Measurements from ENCODE around the gene FAM25C. TPM values are rescaled to one million over a fixed set of nuclear protein-coding genes. Genes with fewer than 3 reads are reported as not detected.
"Not testable (repeated sequence)": the region's sequence is repeated elsewhere in the genome, so short reads cannot be mapped to it uniquely, and the experiment has no call there.

The FAM25C gene
- total and polyA plus RNA-seq, 7 donors = 0.56 TPM; not detected in 6

DNA sequence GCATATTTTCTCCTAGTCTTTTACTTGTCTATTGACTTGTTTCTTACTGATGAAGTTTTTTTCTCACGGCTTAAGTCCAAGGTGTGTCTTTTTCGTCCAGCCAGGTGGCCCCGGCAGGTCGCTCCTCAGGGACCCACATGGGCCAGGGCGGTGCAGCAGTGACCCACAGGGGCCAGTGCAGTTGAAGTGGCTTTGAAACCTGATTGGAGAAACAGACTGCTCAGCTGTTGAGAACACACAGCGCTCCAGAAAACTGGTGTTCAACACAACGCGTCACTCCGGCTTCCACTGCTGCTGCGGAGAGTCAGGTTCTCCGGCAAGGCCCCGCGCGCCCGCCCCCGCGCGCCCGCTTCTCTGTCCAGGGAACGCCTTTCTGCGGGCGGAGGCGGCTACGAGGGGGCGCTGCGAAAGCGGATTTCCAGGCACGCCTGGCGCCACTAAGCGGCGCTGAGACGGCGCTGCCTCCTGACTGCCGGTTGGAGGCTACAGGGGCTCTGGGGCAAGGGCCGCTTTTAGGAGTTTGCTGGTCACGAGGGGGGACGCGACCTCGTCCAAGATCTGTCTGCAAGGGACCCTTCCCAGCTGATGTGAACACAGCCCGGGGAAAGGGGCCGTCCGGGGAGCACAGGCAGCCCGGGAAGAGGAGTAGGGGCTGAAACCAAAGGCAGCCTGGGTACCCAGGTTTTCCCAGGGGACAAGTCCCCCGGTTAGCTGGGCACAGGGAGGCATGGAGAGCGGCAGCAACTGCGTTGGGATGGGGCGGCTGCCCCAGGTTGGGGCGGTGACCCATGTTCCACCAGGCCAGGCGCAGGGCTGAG is 13.0 kb downstream of the FAM25C start:
- intact Hi-C loops (cut with DNase I); H3K27me3 ChIP-seq (ENCODE audit: insufficient read depth in 3 of 3, low read length in 2 of 3); H3K4me1 ChIP-seq; H3K36me3 ChIP-seq (ENCODE audit: insufficient read depth in 1 of 2, low read depth in 1 of 2); DNase-seq; H3K4me3 ChIP-seq; H3K9me3 ChIP-seq; H3K27ac ChIP-seq: not testable (repeated sequence)
- peak; percentile 63 to 92 (median 84) for ATAC-seq
- WGBS, 3 donors = 3 to 14% (median 14%) methylated on average over 4 to 18 of the region's 49 CpGs

DNA sequence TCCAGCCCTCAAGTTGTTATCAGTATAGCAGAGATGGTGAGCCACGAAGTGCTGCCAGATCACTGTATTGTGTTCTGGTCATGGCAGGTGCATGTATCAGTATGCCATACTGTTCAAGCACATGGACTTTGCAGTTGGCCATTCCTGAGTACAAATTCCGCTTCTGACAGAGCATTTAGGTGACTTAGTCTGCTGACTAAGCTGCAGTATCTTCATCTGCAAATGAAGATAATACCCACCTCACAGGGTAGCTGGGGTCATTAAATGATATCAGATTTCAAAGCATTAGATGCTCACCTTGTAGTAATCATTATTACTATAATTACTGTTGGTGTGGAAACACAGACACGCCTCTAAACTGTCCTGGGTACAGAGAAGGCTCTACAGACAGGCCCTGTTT is 24.2 kb downstream of the FAM25C start:
- ATAC-seq = not testable (repeated sequence)

DNA sequence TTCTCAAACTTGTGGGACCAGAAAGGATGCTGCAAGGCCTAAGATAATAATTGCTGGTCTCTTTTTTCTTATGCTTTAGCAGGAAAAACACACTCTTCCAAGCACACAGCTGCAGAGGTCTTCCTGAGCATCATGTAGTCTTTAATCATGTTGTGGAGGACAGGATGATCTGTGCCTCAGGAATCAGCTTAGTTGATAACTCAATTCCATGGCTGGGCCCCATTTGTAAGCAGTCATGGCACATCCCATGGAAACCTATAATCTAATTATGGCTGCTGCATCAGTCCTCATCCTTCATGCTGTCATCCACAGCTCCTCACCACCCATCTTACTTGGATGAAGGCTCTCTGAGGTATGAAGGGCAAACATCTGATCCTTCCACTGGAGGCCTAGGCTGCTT is 26.5 kb downstream of the FAM25C start:
- H3K27me3 ChIP-seq (ENCODE audit: insufficient read depth in 3 of 3, low read length in 2 of 3); ATAC-seq; intact Hi-C loops (cut with DNase I); DNase-seq; H3K9me3 ChIP-seq; H3K4me3 ChIP-seq; H3K27ac ChIP-seq; H3K4me1 ChIP-seq; H3K36me3 ChIP-seq (ENCODE audit: insufficient read depth in 1 of 2, low read depth in 1 of 2): not testable (repeated sequence)

More for the DNA sequence above, 24.2 kb downstream of the FAM25C start:
- H3K36me3 ChIP-seq (ENCODE audit: insufficient read depth in 1 of 2, low read depth in 1 of 2); H3K4me1 ChIP-seq; H3K4me3 ChIP-seq; H3K27me3 ChIP-seq (ENCODE audit: insufficient read depth in 3 of 3, low read length in 2 of 3); H3K9me3 ChIP-seq; intact Hi-C loops (cut with DNase I); DNase-seq; H3K27ac ChIP-seq: not testable (repeated sequence)
- 75 to 83% (median 76%) methylated on average over 2 of the region's 3 CpGs for WGBS, 3 donors

DNA sequence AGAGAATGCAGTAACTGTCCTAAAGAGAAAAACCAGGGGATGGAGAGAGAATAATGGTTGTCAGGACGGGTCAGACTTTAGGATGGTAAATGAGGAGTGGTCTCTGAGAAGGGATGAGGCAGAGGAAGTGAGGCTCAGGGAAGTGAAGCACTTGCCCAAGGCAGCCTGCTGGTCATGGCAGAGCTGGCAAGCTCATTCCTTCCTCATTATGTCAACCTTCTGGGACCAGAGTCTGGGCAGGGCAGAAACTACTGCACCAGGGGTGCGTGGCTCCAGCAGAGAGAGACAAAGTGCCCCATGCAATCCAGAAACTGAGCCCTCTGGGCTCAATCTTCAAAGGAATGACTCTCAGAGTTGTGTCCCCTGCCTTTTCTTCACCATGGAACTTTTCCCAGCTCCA is 27.5 kb downstream of the FAM25C start:
- H3K4me1 ChIP-seq; H3K36me3 ChIP-seq (ENCODE audit: insufficient read depth in 1 of 2, low read depth in 1 of 2); ATAC-seq; H3K9me3 ChIP-seq; H3K27me3 ChIP-seq (ENCODE audit: insufficient read depth in 3 of 3, low read length in 2 of 3); H3K27ac ChIP-seq; intact Hi-C loops (cut with DNase I); H3K4me3 ChIP-seq; DNase-seq: not testable (repeated sequence)
- 54% methylated on average over 1 of the region's 2 CpGs; no CpG with 5 or more reads in 2 of the 3 donors for WGBS, 3 donors

DNA sequence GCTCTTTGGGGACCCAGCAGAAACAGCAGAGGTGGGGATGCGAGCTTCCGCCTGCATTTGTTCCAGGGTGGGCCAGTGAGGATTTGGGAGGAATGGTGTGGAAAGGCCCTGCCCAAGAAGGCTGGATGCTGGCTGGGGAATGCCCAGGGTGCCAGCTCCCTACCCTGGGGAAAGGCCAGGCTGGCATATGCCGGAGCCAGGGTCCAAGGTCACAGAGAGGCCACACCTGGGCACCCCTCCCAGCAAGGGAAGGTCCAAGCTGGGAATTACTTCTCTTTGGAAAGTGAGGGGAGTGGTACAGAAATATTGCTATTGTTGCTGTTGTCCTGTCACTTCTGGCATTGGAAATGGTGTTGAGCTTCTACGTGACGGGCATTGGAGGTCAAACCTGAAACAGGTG is 28.0 kb downstream of the FAM25C start:
- no CpG with 5 or more reads among the region's 5 CpGs for WGBS, 3 donors
- H3K9me3 ChIP-seq; H3K4me3 ChIP-seq; ATAC-seq; H3K36me3 ChIP-seq (ENCODE audit: insufficient read depth in 1 of 2, low read depth in 1 of 2); H3K27me3 ChIP-seq (ENCODE audit: insufficient read depth in 3 of 3, low read length in 2 of 3); intact Hi-C loops (cut with DNase I); H3K27ac ChIP-seq; DNase-seq; H3K4me1 ChIP-seq: not testable (repeated sequence)

DNA sequence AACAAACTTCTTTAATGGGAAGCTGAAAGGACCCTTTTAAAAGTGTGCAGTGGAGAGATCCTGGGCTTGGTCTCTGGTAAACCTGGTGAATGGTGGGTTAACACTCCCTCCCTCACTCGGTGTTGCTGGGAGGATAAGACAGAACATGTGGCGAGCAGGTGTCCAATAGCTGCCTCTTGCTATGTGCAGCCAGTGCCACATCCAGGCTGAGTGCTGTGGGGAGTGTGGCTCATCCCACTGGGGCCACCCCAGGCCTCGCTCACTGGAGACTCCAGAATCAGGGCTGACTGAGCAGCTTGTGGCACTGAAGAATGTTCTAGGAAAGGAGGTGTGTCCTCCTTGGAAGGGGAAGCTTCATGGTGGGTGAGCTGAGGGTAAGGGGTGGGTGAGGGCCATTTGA is 29.5 kb downstream of the FAM25C start:
- DNase-seq; H3K4me1 ChIP-seq; intact Hi-C loops (cut with DNase I); ATAC-seq; H3K9me3 ChIP-seq; H3K4me3 ChIP-seq; H3K27ac ChIP-seq; H3K27me3 ChIP-seq (ENCODE audit: insufficient read depth in 3 of 3, low read length in 2 of 3); H3K36me3 ChIP-seq (ENCODE audit: insufficient read depth in 1 of 2, low read depth in 1 of 2): not testable (repeated sequence)
- 32 to 66% (median 58%) methylated on average over 3 of the region's 3 CpGs for WGBS, 3 donors

DNA sequence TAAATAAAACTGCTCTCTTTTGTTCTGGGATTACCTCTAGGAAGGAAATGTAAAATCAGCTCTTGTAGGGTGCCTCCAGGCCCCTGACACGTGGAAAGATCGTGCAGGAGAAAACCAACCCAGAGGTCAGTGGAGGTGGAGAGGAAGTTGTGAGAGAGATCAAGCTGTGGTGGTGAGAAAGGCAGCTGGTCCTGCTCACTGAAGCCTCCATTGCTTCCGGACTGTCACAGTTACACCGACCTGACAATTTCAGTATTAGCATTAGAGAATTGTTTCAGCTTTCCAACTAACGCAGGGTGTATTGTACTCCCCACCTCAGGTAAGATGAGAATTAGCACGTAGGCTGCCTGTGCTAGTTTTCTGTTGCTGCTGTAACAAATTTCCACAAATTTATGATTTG is 30.6 kb downstream of the FAM25C start:
- H3K36me3 ChIP-seq (ENCODE audit: insufficient read depth in 1 of 2, low read depth in 1 of 2); H3K4me1 ChIP-seq; H3K9me3 ChIP-seq; intact Hi-C loops (cut with DNase I); DNase-seq; H3K27ac ChIP-seq; H3K4me3 ChIP-seq; ATAC-seq; H3K27me3 ChIP-seq (ENCODE audit: insufficient read depth in 3 of 3, low read length in 2 of 3): not testable (repeated sequence)
- 67 to 79% (median 70%) methylated on average over 4 of the region's 6 CpGs for WGBS, 3 donors

DNA sequence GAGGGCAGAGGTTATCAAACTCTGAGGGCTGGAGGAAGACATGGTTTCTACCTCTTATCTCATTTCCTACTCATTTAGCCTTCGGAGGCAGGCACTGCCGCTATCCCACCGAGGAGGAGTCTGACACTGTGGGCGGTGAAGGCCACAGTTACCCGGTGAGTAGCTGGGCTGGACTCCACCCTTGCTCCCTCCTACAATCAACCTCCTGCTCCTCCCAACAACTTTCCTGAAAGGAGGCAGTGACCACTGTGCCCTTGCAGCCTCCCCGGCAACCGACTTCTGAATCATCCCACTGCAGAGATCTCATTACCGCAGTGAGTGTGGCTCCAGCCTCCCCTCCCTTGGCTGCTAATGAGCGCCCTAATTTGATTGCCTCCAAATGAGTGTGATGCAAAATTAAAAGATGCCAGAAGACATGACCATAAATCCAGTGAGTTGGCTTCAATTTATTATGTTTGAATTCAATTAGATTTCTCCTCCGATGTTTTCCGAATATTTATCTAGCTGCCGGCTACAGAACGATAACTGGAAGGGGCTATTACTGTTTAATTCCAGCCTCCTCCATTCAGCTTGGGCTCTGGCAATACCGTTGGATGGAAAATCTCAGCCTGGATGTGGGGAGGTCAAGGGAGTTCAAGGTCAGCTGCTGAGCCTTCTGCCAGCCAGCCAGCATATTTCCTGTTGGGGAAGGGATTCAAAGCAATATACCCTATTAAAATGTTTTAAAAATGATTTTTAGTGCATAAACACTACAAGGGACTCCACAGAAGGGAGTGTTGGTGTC is 35.1 kb downstream of the FAM25C start:
- H3K27me3 ChIP-seq (ENCODE audit: insufficient read depth in 3 of 3, low read length in 2 of 3); H3K4me3 ChIP-seq; ATAC-seq; H3K27ac ChIP-seq; H3K36me3 ChIP-seq (ENCODE audit: insufficient read depth in 1 of 2, low read depth in 1 of 2); H3K4me1 ChIP-seq; intact Hi-C loops (cut with DNase I); DNase-seq; H3K9me3 ChIP-seq: not testable (repeated sequence)
- 35 to 45% (median 41%) methylated on average over 4 to 5 of the region's 14 CpGs for whole genome bisulfite sequencing, 3 donors

DNA sequence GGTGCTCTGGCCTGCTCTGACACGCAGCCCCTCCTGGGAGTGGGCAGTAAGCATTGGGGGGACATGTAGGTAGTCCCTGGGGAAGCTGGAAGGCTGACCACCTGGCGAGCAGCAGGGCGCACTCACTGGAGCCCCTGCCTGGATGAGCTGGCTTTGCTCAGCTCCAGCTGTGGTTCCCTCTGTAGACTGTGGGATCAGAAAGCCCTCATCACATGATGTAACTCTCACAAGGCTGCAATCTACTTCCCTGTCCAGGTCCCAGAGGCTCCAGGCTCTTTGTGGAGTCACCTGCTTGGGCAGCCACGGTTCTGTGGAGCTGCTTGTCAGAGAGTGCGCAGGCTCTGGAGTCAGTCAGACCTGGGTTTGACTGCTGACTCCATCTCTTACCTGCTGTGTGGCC is 36.8 kb downstream of the FAM25C start:
- H3K27me3 ChIP-seq (ENCODE audit: insufficient read depth in 3 of 3, low read length in 2 of 3); H3K27ac ChIP-seq; DNase-seq; H3K9me3 ChIP-seq; H3K4me3 ChIP-seq; H3K4me1 ChIP-seq; H3K36me3 ChIP-seq (ENCODE audit: insufficient read depth in 1 of 2, low read depth in 1 of 2); intact Hi-C loops (cut with DNase I); ATAC-seq: not testable (repeated sequence)
- WGBS, 3 donors = no CpG with 5 or more reads among the region's 5 CpGs

DNA sequence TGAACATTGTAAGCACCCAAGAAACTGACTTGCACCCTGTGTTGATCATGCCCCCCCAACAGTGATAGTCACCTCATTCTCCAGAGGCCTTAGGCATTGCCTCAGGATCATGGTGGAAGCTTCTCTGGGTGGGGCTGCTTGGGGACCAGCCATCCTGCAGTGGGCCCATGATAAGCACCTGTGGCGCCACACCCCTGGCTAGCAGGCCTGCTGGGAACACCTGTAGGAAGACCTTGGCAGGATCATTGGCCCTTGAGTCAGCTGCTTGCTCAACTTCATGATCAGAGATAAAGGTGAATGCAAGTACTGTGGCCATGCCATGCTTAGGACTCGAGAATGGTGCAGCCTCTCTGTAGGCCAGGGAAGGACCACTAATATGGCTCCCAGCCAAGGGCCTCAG is 38.9 kb downstream of the FAM25C start:
- no CpG with 5 or more reads among the region's 2 CpGs for WGBS, 3 donors
- H3K4me3 ChIP-seq; intact Hi-C loops (cut with DNase I); H3K4me1 ChIP-seq; H3K27ac ChIP-seq; H3K27me3 ChIP-seq (ENCODE audit: insufficient read depth in 3 of 3, low read length in 2 of 3); DNase-seq; H3K9me3 ChIP-seq; H3K36me3 ChIP-seq (ENCODE audit: insufficient read depth in 1 of 2, low read depth in 1 of 2); ATAC-seq: not testable (repeated sequence)

DNA sequence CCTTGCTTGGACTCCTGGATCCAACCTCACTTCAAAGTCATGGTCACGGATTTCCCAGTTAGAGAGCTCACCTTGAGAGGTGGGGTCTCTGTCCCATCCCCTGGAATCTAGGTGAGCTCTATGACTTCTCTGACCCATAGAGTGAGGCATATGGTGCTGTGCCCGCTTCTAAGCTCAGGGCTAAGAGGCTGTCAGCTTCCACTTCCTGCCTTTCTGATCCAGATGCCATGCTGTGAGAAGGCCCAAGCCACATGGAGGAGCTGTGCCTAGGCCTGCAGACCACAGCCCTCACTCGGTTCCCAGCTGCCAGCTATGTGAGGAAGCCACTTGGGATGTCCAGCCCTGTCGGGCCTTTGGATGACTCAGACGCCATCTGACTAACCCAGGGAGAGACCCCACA is 39.9 kb downstream of the FAM25C start:
- DNase-seq; intact Hi-C loops (cut with DNase I); H3K4me3 ChIP-seq; H3K9me3 ChIP-seq; H3K27me3 ChIP-seq (ENCODE audit: insufficient read depth in 3 of 3, low read length in 2 of 3); H3K36me3 ChIP-seq (ENCODE audit: insufficient read depth in 1 of 2, low read depth in 1 of 2); H3K27ac ChIP-seq; H3K4me1 ChIP-seq; ATAC-seq: not testable (repeated sequence)
- WGBS, 3 donors = 65 to 76% (median 73%) methylated on average over 3 to 4 of the region's 5 CpGs

Measured in psoas muscle (tissue), 8 donors.